Keratinocyte (primary cell): ENCODE results near the gene PPRC1.

Experiments
- EZH2 ChIP-seq: IDR thresholded peaks from one replicate; pipeline ENCODE4 v1.6.1; 2012; ENCODE audit warnings: inconsistent platforms, mild to moderate bottlenecking, low read length, moderate library complexity
- TF ChIP-seq, protein P1 (sequence below), 3 experiments: IDR thresholded peaks in 1 of 3; conservative IDR thresholded peaks in 1 of 3; optimal IDR thresholded peaks in 1 of 3; 2 replicates in 2 of 3; 3 replicates in 1 of 3; pipeline versions ENCODE3 to v1.5.1; 2011; ENCODE audit warnings: low read length in 3 of 3, mild to moderate bottlenecking in 3 of 3, moderate library complexity in 2 of 3, control low read depth in 1 of 3, inconsistent platforms in 1 of 3; ENCODE audit not compliant: insufficient read depth in 2 of 3; ENCODE audit errors: extremely low read depth in 1 of 3

DNA sequence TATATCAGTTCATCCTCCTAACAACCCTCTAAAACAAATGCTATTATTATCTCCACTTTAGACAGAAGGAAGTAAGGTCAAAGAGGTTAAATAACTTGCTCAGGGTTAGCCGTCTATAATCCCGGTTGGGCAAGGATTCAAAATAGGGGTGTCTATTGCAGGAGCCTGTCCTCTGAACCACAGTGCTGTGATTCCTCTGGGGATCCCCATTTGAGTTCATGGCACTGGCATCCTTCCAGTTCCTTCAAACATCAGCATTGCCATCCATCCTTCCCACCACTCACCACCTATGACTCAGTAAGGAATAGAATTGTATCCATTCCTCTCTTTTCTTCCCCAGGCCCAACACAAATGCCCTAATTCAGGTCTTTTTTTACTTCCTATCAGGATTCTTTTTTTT, 42.1 kb upstream of the PPRC1 start:
- TF ChIP-seq, protein P1, sequence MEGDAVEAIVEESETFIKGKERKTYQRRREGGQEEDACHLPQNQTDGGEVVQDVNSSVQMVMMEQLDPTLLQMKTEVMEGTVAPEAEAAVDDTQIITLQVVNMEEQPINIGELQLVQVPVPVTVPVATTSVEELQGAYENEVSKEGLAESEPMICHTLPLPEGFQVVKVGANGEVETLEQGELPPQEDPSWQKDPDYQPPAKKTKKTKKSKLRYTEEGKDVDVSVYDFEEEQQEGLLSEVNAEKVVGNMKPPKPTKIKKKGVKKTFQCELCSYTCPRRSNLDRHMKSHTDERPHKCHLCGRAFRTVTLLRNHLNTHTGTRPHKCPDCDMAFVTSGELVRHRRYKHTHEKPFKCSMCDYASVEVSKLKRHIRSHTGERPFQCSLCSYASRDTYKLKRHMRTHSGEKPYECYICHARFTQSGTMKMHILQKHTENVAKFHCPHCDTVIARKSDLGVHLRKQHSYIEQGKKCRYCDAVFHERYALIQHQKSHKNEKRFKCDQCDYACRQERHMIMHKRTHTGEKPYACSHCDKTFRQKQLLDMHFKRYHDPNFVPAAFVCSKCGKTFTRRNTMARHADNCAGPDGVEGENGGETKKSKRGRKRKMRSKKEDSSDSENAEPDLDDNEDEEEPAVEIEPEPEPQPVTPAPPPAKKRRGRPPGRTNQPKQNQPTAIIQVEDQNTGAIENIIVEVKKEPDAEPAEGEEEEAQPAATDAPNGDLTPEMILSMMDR (optimal IDR thresholded peaks at IDR 0.05 in 1 of 3, IDR thresholded peaks at IDR 0.05 in 1 of 3, conservative IDR thresholded peaks at IDR 0.05 in 1 of 3; ENCODE audit: extremely low read depth in 1 of 3, insufficient read depth in 2 of 3, low read length in 3 of 3), result no peak
- TF ChIP-seq EZH2, result no peak
